Suprapubic skin (tissue), 4 donors: ENCODE measurements around the gene SOHLH1. TPM values are rescaled to one million over a fixed set of nuclear protein-coding genes. Genes with fewer than 3 reads are reported as not detected.

Source experiments
- DNase-seq, 2 donors: peaks; one replicate each; pipeline ENCODE4 v3.0.0-alpha.2; 2019; ENCODE audit warnings: low spot score in 2 of 2
- H3K27ac ChIP-seq: fragments of 200-600 bp; sonication (generic); one replicate; pipeline ENCODE4 v1.5.1; 2019
- H3K27me3 ChIP-seq: fragments of 200-600 bp; sonication (generic); one replicate; pipeline ENCODE4 v1.5.1; 2019
- H3K36me3 ChIP-seq: fragments of 200-600 bp; sonication (generic); one replicate; pipeline ENCODE4 v1.5.1; 2019
- H3K4me1 ChIP-seq: fragments of 200-600 bp; sonication (generic); one replicate; pipeline ENCODE4 v1.5.1; 2019
- H3K4me3 ChIP-seq: fragments of 200-600 bp; sonication (generic); one replicate; pipeline ENCODE4 v1.5.1; 2019; ENCODE audit warnings: mild to moderate bottlenecking
- H3K9me3 ChIP-seq: fragments of 200-600 bp; sonication (generic); one replicate; pipeline ENCODE4 v1.5.1; 2019
- EP300 ChIP-seq: sonication (generic); formaldehyde crosslinking; IDR thresholded peaks from one replicate; pipeline ENCODE4 v1.6.1; 2017; ENCODE audit warnings: antibody characterized with exemption
- POLR2A ChIP-seq, 2 donors: fragments of 450-650 bp; IDR thresholded peaks; one replicate each; pipeline ENCODE4 v1.6.1; 2017; ENCODE audit warnings: antibody characterized with exemption in 2 of 2, mild to moderate bottlenecking in 2 of 2, moderate library complexity in 2 of 2
- POLR2AphosphoS5 ChIP-seq, 3 donors: sonication (generic); formaldehyde crosslinking; IDR thresholded peaks; one replicate each; pipeline ENCODE4 v1.6.1; 2017; ENCODE audit warnings: antibody characterized with exemption in 3 of 3
- WGBS: methylation state at CpG from one replicate; pipeline ENCODE4 v1.1.5; 2018; 5-methylcytosine and 5-hydroxymethylcytosine counted together
- total RNA-seq, 4 donors: library from RNA; depleted of rRNA; stranded (reverse); fragments of >200 nt; gene quantifications; one replicate each; pipeline ENCODE4 v1.1.0, GENCODE V29; 2016
- TF ChIP-seq, protein P1 (sequence below), 2 donors: fragments of 200-600 bp in 1 of 2; fragments of 450-650 bp in 1 of 2; sonication (generic) in 1 of 2; IDR thresholded peaks; one replicate each; pipeline ENCODE4 v1.5.1; 2016 to 2019; ENCODE audit warnings: antibody characterized with exemption in 2 of 2, mild to moderate bottlenecking in 1 of 2, moderate library complexity in 1 of 2

Gene SOHLH1
- total RNA-seq, 4 donors from 2014 or later, result not detected

DNA sequence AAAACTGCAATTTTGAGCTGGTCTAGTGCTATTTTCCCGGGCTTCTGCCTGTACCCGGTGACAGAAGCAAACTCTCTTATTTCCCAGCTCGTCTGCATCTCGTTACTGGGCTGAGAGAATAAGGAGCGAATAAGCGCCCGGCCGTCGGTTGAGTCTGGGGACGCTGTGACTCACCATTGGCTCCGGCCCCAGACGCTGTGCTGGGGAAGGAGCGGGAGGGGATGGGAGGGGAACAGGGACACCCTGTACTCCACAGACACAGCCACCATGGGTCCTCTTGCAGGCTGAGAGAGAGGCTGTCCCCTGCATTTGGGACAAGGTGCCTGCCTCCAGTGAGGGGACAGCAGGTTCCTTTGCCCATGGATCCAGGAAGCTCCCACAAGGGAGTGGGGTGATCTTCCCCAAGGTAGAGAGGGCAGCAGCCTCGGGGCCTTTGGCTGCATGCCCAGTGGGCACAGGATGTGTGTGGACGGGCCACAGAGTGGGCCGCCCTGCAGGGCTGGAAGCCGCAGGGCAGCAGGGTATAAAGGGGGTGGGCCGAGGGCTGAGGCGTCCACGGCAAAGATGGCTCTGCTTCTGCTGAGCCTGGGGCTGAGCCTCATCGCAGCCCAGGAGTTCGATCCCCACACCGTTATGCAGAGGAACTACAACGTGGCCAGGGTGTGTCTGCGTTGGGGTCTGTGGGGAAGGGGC is 36.4 kb downstream of the SOHLH1 start, which contains the start of gene LCN9:
Gene LCN9, plus strand, starts transcription at position 552 of the 693 bp plus-strand sequence. Its CDS starts 13 bp downstream, at position 565.
- TF ChIP-seq, protein P1, sequence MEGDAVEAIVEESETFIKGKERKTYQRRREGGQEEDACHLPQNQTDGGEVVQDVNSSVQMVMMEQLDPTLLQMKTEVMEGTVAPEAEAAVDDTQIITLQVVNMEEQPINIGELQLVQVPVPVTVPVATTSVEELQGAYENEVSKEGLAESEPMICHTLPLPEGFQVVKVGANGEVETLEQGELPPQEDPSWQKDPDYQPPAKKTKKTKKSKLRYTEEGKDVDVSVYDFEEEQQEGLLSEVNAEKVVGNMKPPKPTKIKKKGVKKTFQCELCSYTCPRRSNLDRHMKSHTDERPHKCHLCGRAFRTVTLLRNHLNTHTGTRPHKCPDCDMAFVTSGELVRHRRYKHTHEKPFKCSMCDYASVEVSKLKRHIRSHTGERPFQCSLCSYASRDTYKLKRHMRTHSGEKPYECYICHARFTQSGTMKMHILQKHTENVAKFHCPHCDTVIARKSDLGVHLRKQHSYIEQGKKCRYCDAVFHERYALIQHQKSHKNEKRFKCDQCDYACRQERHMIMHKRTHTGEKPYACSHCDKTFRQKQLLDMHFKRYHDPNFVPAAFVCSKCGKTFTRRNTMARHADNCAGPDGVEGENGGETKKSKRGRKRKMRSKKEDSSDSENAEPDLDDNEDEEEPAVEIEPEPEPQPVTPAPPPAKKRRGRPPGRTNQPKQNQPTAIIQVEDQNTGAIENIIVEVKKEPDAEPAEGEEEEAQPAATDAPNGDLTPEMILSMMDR (IDR thresholded peaks at IDR 0.05), result no peak
- TF ChIP-seq POLR2A (IDR thresholded peaks at IDR 0.05), result no peak
- no peak for TF ChIP-seq EP300
- no peak for TF ChIP-seq POLR2AphosphoS5 (IDR thresholded peaks at IDR 0.05)
- peaks cover 45% of the 10 kb centered on the region for H3K27me3 ChIP-seq
- H3K4me3 ChIP-seq, result no peak within 1 kb of the TSS
- no peaks in the 10 kb centered on the region for H3K4me1 ChIP-seq
- peak in 1 of 2 donors; percentile 63 for DNase-seq
- H3K27ac ChIP-seq, result no peak within 1 kb of the TSS
- H3K9me3 ChIP-seq, result no peaks in the 10 kb centered on the region
- no peaks in the 10 kb centered on the region for H3K36me3 ChIP-seq
- 55% methylated on average over 14 of the region's 25 CpGs for WGBS

DNA sequence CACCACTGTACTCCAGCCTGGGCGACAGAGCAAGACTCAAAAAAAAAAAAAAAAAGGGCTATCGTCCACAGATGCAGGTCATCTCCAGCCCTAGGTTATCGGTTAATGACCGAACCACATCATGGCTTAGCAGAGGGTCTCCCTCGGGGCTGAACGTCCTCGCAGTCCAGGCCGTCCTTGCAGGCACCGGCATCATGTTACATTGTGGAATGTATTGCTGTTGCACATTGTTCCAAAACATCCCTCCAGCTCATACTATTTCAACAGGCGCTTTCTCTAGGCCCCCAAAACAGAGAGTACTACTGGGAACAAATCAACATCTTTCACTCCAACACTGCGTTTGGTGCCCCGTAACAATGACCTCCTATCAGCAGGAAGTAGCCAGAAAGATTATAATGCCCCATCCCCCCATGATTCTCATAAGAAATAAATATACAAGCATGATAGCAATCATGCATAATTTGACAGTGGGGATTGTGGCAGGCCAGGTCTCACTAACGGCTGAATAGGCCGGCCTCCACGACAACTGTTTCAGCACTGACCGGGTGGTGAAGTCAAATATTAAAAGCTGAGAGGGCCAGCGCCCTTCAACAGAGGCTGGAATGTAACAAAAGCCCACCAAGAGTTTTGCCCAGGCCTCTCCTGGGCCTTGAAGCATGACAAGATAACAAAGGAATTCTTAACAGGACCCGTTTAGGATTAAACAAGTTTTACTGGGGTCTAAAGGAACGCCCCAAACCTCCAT is 37.3 kb downstream of the SOHLH1 start:
- DNase-seq, result peak in 1 of 2 donors; percentile 56
- H3K27ac ChIP-seq, result no peak overlapping the region
- no peaks in the 10 kb centered on the region for H3K4me1 ChIP-seq
- H3K9me3 ChIP-seq, result no peaks in the 10 kb centered on the region
- H3K36me3 ChIP-seq, result no peaks in the 10 kb centered on the region
- H3K4me3 ChIP-seq, result no peak overlapping the region
- no peak for TF ChIP-seq EP300
- WGBS, result 66% methylated on average over 18 of the region's 19 CpGs
- H3K27me3 ChIP-seq, result peaks cover 37% of the 10 kb centered on the region

DNA sequence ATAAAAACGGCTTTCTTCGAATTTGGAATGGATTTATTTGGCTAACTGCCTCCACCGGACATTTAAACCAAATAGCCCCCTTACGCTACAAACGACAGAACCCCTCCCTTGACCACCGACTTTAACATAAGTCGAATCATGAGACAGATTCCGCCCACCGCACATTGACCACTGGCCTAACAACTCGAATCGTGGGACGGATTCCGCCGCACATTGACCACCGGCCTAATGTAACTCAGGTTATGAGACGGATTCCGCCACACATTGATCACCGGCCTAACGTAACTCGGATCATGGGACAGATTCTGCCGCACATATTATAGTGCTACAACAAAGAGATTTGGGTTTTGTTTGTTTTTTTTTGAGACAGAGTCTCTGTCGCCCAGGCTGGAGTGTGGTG is 38.9 kb downstream of the SOHLH1 start:
- Histone ChIP-seq H3K36me3 (no peaks in the 10 kb centered on the region), H3K4me1 (no peaks in the 10 kb centered on the region), H3K4me3 (no peak overlapping the region), H3K27me3 (peaks cover 31% of the 10 kb centered on the region), H3K27ac (no peak overlapping the region), H3K9me3 (no peaks in the 10 kb centered on the region)
- DNase-seq, result peak in 1 of 2 donors; percentile 74
- 89% methylated on average over 22 of the region's 22 CpGs for WGBS
- TF ChIP-seq POLR2A (IDR thresholded peaks at IDR 0.05), result no peak
- TF ChIP-seq POLR2AphosphoS5 (IDR thresholded peaks at IDR 0.05), result no peak
- TF ChIP-seq, protein P1 (IDR thresholded peaks at IDR 0.05), result no peak
- TF ChIP-seq EP300, result no peak

DNA sequence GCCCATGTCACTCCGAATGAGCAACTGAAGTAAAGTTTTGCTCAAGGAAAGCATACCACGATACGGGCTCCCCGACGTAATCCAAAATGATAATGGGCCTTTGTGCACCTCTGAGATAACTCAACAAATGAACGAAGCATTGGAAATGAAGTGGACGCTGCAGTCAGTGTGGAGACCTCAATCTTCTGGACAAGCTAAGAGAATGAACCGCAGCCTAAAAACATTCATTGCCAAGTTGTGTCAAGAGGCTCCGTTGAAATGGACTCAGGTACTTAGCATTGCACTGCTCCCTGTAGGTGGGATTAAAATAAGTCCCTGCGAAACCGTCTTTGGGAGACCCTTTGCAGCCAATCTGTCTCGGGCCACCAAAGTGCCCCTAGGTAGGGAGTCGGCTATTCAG is 40.0 kb downstream of the SOHLH1 start:
- TF ChIP-seq EP300 (no peak), POLR2AphosphoS5 (IDR thresholded peaks at IDR 0.05) (no peak), POLR2A (IDR thresholded peaks at IDR 0.05) (no peak)
- TF ChIP-seq, protein P1 (IDR thresholded peaks at IDR 0.05), result no peak
- no peak for DNase-seq
- WGBS, result 86% methylated on average over 13 of the region's 13 CpGs
- no peaks in the 10 kb centered on the region for H3K4me1 ChIP-seq
- H3K9me3 ChIP-seq, result no peaks in the 10 kb centered on the region
- no peak overlapping the region for H3K27ac ChIP-seq
- peaks cover 28% of the 10 kb centered on the region for H3K27me3 ChIP-seq
- no peak overlapping the region for H3K4me3 ChIP-seq
- H3K36me3 ChIP-seq, result no peaks in the 10 kb centered on the region

DNA sequence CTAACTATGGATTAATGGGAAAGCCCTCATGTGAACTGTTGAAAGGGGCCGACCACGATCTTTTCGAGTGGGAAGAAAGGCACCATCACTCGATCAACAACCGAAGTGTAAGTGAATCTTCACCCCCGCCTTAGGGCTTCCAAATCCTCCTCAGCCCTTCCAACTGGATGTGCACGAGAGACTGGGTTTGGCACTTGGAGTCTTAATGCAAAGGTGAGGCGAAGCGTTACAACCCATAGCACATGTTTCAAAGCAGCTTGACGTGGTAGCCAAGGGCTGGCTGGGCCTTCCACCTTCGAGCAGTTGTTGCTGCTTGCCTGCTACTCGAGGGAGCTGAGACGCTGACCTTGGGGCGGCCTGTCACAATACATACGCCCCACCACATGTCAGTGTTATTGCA is 41.9 kb downstream of the SOHLH1 start:
- H3K27me3 ChIP-seq, result peaks cover 22% of the 10 kb centered on the region
- no peaks in the 10 kb centered on the region for H3K9me3 ChIP-seq
- no peaks in the 10 kb centered on the region for H3K4me1 ChIP-seq
- TF ChIP-seq, protein P1 (IDR thresholded peaks at IDR 0.05), result no peak
- no peak for TF ChIP-seq EP300
- TF ChIP-seq POLR2AphosphoS5 (IDR thresholded peaks at IDR 0.05), result no peak
- TF ChIP-seq POLR2A (IDR thresholded peaks at IDR 0.05), result no peak
- no peaks in the 10 kb centered on the region for H3K36me3 ChIP-seq
- DNase-seq, result peak in 1 of 2 donors; percentile 38
- no peak overlapping the region for H3K27ac ChIP-seq
- no peak overlapping the region for H3K4me3 ChIP-seq
- 86% methylated on average over 15 of the region's 15 CpGs for WGBS
